HG03439 (cell line): ENCODE results near the gene SLC37A2.
"Not testable (repeated sequence)": the region's sequence is repeated elsewhere in the genome, so short reads cannot be mapped to it uniquely, and the experiment has no call there.

Experiments
- ATAC-seq: cut with Tn5 transposase; IDR thresholded peaks from one replicate; pipeline ENCODE4 v1.9.1; 2021; ENCODE audit warnings: mild to moderate bottlenecking, moderate library complexity; ENCODE audit not compliant: unreplicated experiment

The SLC37A2 gene

GRCh38 chr11:125082611-125083311, 19.7 kb downstream of the SLC37A2 start:
- no peak for ATAC-seq

DNA sequence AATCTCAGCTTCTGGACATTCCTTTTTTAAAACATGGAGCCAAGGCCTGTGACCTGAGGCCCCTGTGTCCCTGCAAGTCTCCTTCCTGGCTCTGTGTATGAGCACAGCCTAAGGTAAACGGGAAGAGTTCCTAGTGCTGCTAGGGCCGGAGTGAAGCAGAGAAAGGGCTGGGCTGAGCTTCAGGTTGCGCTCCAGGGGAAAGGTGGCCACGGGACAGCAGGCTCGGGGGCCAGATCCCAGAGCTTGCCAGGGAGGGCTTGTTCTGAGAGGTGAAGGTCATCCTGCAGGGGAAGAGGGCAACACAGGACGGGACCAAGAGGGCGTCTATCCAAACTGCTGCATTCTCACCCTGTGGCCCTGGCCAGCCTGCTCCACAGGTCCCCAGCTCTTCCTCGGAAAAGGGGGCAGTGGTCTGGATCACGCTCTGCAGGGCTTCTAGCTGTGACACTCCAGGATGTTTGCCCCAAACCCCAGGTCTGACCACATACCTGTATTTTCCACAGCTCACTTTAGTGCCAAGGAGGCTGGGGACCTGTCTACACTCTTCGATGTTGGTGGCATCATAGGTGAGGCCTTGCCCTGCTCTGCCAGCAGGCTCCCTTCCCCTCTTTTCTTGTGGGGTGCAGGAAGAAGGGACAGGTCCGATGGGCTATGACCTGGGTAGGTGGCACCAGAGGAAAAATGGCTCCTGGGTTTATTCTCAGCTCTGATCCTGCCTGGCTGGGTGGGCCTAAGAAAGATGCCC, 20.4 kb downstream of the SLC37A2 start:
- ATAC-seq = no peak

- no peak for ATAC-seq
Observed at GRCh38 chr11:125084057-125084416, 20.9 kb downstream of the SLC37A2 start.

- ATAC-seq = no peak
Observed at GRCh38 chr11:125084761-125085231, 21.7 kb downstream of the SLC37A2 start.

DNA sequence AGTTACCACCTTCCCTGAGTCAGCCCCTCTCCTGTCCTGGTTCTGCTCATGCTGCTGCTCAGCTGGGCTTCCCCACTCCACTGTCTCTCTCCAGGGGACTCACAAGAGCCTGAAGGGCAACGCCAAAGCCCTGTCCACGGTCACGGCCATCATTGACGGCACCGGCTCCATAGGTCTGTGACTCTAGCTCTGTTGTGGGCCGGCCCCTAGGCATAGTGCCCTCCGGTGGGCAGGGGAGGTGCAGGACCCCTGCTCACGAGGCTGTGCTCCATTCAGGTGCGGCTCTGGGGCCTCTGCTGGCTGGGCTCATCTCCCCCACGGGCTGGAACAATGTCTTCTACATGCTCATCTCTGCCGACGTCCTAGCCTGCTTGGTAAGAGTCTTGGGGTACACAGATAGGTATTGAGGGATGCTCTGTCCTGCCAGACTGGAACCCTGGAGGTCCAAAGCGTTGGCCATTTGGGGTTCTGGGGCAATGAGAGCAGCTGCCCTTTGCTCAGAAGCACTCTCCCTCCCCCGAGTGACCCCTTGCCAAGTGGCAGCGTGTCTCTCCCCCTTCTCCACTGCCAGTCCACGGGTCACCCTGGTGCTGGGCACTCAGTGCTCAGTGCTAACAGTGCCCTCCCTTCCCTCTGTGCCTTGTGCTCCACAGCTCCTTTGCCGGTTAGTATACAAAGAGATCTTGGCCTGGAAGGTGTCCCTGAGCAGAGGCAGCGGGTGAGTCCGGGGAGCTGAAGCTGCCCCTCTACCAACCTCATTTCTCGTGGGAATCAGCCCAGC, 22.4 kb downstream of the SLC37A2 start:
- no peak for ATAC-seq

DNA sequence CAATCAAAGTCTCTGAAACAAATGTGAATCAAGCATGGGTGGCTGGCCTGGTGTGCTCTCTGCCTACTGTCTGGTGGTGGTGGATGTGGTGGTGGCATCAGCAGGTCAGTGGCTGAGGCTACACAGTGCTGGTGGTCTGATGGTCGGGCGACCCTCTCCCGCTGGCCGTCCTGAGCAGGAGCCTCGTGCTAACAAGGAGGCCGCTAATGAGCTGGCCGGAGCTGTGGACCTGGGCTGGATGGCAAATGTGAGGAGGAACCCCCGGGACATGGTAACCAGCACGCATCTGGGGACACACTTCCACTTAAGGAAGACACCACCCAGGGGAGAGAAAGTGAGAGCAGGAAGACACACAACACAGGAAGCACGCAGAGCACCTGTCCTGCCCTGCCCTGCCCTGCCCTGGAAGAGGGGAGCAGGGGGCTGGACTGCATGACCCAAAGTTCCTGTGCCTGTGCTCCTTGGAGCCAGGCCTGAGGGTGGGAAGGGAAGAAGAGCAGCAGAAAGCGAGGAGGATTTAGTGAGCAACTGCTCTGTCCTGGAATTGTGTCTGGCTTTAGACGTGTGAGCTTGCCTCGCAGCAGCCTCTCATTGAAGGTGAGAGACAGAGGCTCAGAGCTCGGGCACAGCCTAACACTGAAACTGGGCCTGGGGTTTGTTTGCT, 23.7 kb downstream of the SLC37A2 start:
- no peak for ATAC-seq

- ATAC-seq = no peak
Observed at GRCh38 chr11:125088123-125088522, 25.0 kb downstream of the SLC37A2 start.

DNA sequence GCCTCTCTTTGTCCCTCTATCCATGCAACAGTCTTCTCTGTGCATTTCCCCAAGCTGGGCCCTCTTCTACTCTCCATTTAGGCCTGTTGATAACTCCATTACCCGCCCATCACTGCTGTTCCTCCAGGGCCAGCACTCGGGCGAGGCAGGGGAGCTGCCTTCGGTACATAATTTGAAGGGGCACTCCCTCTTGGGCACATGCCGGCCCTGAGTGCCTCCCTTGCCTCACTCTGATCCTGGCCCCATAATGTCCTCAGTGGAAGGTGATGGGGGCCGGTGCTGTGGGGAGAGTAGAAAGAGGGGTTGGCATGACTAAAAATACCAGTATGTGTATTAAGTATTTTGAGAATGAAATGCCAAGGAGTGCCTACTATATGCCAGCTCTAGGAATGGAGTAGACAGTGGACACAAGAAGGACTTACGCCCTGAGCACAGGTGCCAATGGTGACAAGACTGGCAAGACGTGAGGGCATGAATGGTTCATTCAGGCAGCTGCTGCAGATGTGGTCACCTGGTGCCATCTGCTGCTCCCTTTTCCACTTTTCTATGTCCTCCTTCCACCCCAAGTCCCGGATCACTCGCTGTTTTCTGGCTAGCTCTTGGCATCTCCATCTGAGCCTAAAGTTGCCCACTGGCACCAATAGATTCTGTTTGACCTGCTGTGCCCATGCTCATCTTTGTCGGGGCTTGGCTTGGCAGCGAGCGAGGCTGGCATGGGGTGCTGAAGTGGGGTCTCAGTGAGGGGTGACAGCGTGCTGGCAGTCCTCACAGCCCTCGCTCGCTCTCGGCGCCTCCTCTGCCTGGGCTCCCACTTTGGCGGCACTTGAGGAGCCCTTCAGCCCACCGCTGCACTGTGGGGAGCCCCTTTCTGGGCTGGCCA, 25.7 kb downstream of the SLC37A2 start:
- no peak for ATAC-seq

GRCh38 chr11:125089481-125089880, 26.4 kb downstream of the SLC37A2 start:
- ATAC-seq = not testable (repeated sequence)

- not testable (repeated sequence) for ATAC-seq
Observed at GRCh38 chr11:125090151-125090550, 27.0 kb downstream of the SLC37A2 start.

GRCh38 chr11:125090816-125091215, 27.7 kb downstream of the SLC37A2 start:
- ATAC-seq = no peak

DNA sequence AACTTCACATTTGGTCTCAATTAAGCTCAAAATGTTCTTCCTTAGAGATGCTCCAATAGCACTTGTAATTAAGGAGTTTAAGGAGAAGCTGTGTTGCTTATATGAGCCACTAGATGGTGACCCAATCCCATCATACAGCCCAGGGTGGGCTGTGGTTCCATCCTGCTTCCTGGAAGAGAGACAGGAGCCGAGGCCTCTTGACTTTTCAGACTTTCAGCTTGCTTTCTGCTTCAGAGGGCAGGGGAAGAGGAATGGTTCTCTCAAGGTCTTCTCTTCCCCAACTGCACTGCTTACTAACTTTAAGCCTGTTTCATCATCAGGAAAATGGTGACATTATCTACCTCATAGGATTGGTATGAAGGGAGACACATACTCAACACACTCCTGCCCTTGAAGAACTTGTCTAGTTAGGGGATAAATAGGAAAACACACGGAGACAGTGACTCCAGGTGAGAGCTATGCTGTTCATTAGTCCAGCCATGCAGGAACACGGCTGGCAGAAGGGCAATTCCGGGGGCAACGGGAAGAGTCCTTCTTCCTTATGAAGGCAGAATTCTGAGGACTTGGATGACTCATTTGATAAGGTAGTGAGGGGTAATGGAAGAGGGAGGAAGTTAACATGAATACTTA, 28.3 kb downstream of the SLC37A2 start:
- ATAC-seq = no peak

- ATAC-seq = no peak
Observed at GRCh38 chr11:125091877-125092664, 29.0 kb downstream of the SLC37A2 start.

- ATAC-seq = no peak
Observed at GRCh38 chr11:125092669-125093068, 29.6 kb downstream of the SLC37A2 start.

- no peak for ATAC-seq
Observed at GRCh38 chr11:125093502-125093901, 30.4 kb downstream of the SLC37A2 start.

DNA sequence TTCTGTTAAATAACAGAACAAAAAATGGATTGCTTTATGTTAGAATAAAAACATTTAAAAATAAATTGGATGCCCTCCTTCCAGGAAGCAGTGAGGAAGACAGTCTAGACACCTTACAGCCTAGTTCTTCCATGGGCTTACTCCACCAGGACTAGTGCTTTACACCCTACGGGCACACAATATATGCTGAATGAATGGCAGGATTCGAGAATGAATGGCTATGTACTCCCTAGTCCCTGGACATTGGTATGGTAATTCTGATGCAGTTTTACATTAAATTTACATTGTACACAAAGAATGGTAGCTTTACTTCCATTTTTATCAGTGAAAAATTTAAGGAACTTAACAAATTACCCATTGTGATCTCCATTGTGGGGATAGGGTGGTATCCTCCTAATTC, 31.6 kb downstream of the SLC37A2 start:
- no peak for ATAC-seq

- no peak for ATAC-seq
Observed at GRCh38 chr11:125100136-125100535, 37.0 kb downstream of the SLC37A2 start.

DNA sequence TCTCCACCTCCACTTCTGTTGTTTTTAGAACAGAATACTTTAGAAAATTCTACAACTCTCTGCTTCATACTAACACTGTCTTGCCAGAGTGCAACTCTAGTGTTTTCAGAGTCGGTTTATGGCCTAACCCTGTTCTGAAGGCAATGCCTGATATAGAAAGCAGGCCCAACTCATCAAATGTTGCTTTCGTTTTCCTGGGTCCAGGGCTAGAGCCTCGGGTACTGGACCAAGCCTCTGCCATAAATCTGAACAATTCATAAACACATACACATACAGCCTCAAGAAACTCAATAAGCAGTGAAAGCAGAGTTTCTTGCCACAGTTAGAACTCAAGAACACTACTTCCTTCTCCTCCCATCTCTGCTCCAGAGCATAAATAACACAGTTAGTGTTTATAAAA, 38.5 kb downstream of the SLC37A2 start:
- ATAC-seq = no peak

DNA sequence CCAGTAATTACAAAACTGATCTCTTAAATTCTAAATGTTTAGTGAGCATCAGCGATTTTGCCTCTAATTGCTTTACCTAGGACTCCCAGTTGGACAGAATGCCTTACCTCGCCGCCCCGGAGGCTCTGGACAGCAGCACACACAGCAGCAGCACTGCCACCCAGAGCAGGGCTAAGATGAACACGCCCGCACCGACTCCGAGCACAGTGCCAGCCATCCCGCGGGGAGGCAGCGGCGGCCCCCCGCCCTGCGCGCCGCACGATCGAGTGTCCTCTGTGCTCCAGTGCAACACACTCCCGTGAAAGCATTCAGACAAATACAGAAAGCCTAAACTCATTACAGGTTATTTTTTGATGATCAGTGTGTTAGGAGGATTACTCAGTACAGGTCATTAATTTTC, 38.9 kb downstream of the SLC37A2 start:
- ATAC-seq = no peak
